GM18520 (cell line): Measurements from ENCODE around the gene CNTNAP2.
"Not testable (repeated sequence)": the region's sequence is repeated elsewhere in the genome, so short reads cannot be mapped to it uniquely, and the experiment has no call there.

ENCODE experiments used
- ATAC-seq: cut with Tn5 transposase; IDR thresholded peaks from one replicate; pipeline ENCODE4 v1.9.1; 2021; ENCODE audit not compliant: unreplicated experiment

CNTNAP2 gene

DNA sequence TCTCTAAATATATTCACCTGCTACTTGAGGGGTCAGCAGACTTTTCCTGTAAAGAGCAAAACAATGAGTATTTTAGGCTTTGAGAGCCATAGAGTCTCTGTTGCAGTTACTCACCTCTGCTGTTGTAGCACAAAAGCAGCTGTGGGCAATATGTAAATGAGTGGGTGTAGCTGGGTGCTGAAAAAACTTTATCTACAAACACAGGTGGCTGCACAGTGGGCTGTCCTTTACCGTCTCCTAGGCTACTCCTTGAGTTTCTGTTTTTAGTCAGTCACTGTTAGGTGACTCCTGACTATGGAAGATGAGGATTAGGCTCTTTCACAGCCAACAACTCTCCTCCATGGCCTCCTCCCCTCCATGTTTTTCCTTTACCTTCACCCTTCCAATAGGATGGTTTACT is 2187.9 kb downstream of the CNTNAP2 start:
- ATAC-seq, result no peak

DNA sequence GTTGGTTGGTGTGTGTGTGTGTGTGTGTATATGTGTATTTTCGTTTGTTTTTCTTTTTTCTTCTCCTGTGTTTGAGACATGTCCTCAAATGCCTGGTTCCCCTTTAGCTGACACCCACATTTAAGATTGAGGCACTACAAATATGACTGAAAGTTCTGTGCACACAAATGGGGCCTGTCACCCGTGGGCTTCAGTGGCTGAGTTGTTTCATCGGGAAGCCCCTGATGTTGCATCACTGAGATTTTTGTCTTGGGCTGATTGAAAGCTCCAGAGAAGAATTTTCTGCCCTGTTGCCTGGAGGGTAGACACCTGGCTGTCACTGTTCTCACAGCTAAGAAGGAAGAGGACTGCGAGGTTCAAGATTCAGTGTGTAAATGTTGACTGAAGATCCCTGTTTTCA is 2190.2 kb downstream of the CNTNAP2 start:
- no peak for ATAC-seq

- ATAC-seq, result no peak
Measured at GRCh38 chr7:148318102-148318811, 2201.7 kb downstream of the CNTNAP2 start.

- ATAC-seq, result no peak
Measured at GRCh38 chr7:148318838-148319237, 2202.2 kb downstream of the CNTNAP2 start.

- ATAC-seq, result no peak
Measured at GRCh38 chr7:148319316-148319808, 2202.8 kb downstream of the CNTNAP2 start.

DNA sequence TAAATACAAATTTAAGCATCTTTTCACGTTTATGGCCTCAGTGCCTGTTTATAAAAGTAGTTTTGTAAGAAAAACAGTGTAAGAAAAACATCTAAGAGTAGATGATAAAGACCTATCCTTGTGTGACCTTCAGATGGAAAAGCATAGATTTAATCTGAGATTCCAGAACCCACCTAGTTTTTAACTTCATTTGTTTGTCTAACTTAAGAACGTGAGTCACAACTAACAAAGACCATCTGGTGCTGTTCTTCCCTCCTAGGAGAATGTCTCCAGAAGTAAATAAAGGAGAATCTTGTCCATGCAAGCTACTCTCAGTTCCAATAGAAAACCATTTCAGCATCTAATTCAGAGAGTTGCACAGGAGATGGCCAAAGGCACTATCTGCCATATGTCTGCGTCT is 2208.6 kb downstream of the CNTNAP2 start:
- ATAC-seq, result no peak

GRCh38 chr7:148327379-148327778 is 2210.8 kb downstream of the CNTNAP2 start:
- ATAC-seq, result no peak

- ATAC-seq, result no peak
Measured at GRCh38 chr7:148328906-148329305, 2212.3 kb downstream of the CNTNAP2 start.

DNA sequence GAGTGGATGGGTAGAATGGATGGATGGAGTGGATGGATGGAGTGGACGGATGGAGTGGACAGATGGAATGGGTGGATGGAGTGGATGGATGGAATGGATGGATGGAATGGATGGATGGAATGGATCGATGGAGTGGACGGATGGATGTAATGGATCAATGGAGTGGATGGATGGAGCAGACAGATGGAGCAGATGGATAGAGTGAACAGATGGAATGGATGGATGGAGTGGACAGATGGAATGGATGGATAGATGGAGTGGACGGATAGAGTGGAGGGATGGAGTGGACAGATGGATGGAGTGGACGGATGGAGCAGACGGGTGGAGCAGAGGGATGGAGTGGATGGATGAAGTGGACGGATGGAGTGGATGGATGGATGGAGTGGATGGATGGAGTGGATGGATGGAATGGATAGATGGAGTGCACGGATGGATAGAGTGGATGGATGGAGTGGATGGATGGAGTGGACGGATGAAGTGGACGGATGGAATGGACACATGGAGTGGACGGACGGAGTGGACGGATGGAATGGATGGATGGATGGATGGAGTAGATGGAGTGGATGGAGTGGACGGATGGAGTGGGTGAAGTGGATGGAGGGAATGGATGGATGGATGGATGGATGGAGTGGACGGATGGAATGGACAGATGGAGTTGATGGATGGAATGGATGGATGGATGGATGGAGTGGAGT is 2213.7 kb downstream of the CNTNAP2 start:
- no peak for ATAC-seq

DNA sequence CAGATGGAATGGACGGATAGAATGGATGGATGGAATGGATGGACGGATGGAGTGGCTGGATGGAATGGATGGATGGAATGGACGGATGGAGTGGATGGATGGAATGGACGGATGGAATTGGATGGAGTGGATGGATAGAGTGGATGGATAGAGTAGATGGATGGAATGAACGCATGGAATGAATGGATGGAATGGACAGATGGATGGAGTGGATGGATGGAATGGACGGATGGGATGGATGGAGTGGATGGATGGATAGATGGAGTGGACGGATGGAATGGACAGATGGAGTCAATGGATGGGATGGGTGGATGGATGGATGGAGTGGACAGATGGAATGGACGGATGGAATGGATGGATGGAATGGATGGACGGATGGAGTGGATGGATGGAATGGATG is 2214.2 kb downstream of the CNTNAP2 start:
- ATAC-seq, result no peak

DNA sequence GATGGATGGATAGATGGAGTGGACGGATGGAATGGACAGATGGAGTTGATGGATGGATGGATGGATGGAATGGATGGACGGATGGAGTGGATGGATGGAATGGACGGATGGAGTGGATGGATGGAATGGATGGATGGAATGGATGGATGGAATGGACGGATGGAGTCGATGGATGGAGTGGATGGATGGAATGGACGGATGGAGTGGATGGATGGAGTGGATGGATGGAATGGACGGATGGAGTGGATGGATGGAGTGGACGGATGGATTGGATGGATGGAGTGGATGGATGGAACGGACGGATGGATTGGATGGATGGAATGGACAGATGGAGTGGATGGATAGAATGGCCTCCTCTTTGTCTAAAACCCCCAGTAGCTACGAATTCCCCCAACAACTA is 2214.9 kb downstream of the CNTNAP2 start:
- not testable (repeated sequence) for ATAC-seq

DNA sequence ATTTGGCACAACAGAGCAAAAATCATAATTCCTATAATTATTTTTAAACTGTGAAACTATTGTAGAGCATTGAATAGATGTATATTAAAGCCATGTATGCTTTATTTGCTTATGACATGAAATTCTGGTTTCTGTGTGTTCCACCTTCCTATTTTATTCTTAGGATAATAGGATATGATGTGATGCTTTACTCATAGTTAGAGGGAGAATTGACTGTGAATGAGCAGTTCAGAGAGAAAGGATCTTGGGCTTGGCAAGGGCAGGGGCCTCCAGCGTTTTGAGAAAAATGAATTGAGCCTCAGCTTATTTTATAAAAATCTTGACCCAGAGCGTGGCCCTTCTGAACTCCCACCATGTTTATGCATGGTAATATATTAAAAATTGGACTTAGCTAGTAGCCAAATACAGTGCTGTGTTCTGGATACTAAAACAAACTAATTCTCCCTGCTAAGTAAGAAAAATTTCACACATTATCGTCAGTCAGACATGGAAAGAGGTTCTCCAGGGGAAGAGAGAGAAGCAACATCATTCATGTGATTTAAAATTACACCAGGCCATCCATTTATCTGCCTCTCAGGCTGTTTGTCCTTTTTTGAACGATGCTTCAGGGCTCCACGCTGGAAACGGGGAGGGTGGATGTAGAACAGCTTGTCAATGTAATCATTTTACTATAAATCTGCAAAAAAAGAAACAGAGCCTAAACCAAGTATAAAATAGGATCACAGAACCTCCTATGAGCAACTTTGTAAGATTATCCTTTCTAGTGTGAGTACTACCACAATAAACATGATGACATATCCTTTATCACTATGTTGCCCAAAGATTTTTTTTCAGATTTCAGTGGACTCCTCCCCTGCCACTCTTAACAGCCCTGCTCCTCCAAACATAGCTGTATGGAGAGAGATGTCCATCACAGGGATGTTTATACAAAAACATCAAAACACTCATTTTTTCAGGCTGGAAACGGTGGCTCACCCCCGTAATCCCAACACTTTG is 2215.9 kb downstream of the CNTNAP2 start:
- ATAC-seq, result no peak

DNA sequence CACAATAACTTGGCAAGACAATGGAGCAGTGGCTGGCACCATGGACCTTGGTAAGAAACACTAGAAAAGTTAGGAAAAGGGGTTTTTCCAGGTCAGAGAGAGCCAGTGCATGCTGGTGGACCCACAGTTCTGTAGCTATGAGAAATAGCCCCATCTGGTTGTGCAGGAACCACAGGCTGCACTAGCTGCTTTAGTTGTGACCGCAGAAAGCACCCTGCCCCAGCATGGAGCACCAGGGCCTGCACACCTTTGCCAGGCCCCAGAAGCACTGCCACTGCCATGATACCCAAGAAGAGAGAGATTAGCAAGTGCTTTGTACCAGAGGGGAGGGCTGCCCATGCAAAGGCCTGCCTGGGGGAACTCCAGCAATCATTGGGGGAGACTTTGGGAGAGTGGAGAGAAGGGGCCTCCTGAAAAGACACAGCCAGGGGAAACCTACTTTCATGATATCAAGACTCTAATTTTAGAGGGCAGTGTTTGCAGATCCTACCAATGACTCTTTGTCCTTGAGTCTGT is 2217.9 kb downstream of the CNTNAP2 start:
- ATAC-seq, result no peak

DNA sequence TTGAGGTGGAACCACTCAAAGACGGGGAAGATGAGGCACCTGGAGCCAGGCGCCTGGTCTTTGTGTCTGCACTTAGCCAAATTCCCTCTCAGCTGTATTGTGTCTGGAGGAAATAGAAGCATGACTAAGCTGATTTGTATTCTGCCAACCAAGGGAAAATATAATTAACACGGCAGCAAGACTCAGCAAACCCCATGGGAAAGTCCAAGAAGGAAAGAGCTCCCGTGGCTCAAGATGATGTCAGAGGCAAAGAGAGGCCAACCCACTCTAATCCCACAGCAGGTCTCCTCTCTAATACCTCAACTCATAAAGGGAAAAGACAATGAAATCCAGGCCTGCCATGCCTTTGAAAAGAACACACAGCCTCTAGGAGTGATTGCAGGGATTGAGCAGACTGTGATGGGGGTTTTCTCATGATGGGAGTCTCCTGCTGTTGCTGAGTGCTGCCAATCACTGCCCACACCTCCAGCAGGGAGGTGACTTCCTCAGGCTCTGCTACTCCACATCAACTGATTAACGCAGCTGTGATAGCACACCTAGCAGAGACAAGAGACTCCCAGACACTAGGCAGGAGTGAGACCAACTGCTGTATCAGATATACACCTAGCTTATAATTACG is 2218.5 kb downstream of the CNTNAP2 start:
- no peak for ATAC-seq

- no peak for ATAC-seq
Measured at GRCh38 chr7:148335790-148336189, 2219.2 kb downstream of the CNTNAP2 start.

GRCh38 chr7:148336411-148336810 is 2219.8 kb downstream of the CNTNAP2 start:
- no peak for ATAC-seq

DNA sequence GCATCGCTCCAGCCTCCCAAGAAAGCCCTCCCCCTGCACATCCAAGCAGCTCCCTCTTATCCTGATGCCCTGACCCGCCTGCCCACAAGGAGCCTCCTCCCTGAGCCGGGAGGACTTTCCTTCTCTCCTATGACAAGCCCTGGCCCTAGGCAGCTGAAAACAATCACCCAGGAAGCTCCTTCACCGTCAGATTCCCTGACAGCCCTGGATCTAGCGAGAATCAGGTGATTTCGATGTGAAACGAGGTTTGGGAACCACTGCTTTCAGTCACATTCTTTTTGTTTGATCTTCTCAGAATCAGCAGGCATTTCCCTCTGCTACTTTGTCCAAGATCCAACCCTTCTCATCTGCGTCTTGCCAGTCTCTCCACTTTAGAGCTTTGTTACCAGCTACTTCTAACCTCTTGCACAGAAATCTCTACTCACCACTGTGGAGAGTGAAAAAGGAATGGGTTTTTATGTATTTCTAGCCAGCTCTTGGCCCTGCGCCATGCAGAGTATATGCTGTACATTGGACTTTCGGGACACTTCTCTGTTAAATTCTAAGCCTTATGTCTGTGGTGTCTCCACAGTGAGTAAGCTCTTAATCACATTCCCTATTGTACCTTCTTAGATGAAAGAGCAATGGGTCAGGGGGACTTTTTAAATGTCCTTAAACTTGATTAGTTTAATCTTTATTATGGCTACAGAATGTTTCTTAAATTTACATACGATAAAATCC is 2220.8 kb downstream of the CNTNAP2 start:
- no peak for ATAC-seq

- no peak for ATAC-seq
Measured at GRCh38 chr7:148337995-148338747, 2221.6 kb downstream of the CNTNAP2 start.
